Stimulated activated CD4-positive, alpha-beta T cell treated with anti-CD3 and anti-CD28 coated beads, Interleukin-4, amount 100 ng/mL, for 4 hours (primary cell): ENCODE measurements around the gene TMEM150B.

Experiments used
- DNase-seq, 2 experiments: peaks; one replicate each; pipeline ENCODE4 v3.0.0-alpha.2; 2020

The TMEM150B gene

GRCh38 chr19:55276720-55277430 lies 48.3 kb downstream of the TMEM150B start:
- no peak for DNase-seq

- DNase-seq, result no peak
Measured at GRCh38 chr19:55275851-55276719, 49.1 kb downstream of the TMEM150B start.

- no peak for DNase-seq
Measured at GRCh38 chr19:55273978-55274707, 51.0 kb downstream of the TMEM150B start.

GRCh38 chr19:55272142-55272541 lies 53.0 kb downstream of the TMEM150B start:
- no peak for DNase-seq

GRCh38 chr19:55270172-55270942 lies 54.8 kb downstream of the TMEM150B start:
- DNase-seq, result no peak

GRCh38 chr19:55269299-55269698 lies 55.8 kb downstream of the TMEM150B start:
- no peak for DNase-seq

GRCh38 chr19:55266840-55267239 lies 58.3 kb downstream of the TMEM150B start:
- no peak for DNase-seq

GRCh38 chr19:55266404-55266803 lies 58.7 kb downstream of the TMEM150B start:
- no peak for DNase-seq

GRCh38 chr19:55265723-55266386 lies 59.3 kb downstream of the TMEM150B start:
- no peak for DNase-seq

GRCh38 chr19:55265173-55265572 lies 60.0 kb downstream of the TMEM150B start:
- no peak for DNase-seq

- no peak for DNase-seq
Measured at GRCh38 chr19:55264531-55264930, 60.6 kb downstream of the TMEM150B start.
